NT2/D1 (cell line): ENCODE data around the gene VSIG10L2.

ENCODE experiments used
- DNase-seq: peaks from one replicate; pipeline ENCODE4 v3.0.0-alpha.2; 2011; ENCODE audit warnings: low read depth, low spot score
- H3K27me3 ChIP-seq: 2 replicates; pipeline ENCODE4 v1.6.0; 2011; ENCODE audit warnings: mild to moderate bottlenecking; ENCODE audit not compliant: insufficient read length, insufficient read depth
- H3K36me3 ChIP-seq: 2 replicates; pipeline ENCODE4 v1.6.1; 2011; ENCODE audit warnings: mild to moderate bottlenecking, low read length, mixed read lengths; ENCODE audit not compliant: insufficient read depth, insufficient read length
- H3K4me1 ChIP-seq: 2 replicates; pipeline ENCODE4 v1.5.1; 2011; ENCODE audit not compliant: insufficient read depth, insufficient read length
- H3K4me3 ChIP-seq: 2 replicates; pipeline ENCODE4 v1.5.1; 2011; ENCODE audit warnings: low read depth; ENCODE audit not compliant: insufficient read length
- H3K9ac ChIP-seq: 2 replicates; pipeline ENCODE4 v1.6.0; 2011; ENCODE audit warnings: low read depth; ENCODE audit not compliant: insufficient read length
- H3K9me3 ChIP-seq: 2 replicates; pipeline ENCODE4 v1.5.1; 2011; ENCODE audit warnings: mild to moderate bottlenecking, low read length; ENCODE audit not compliant: insufficient read depth
- SUZ12 ChIP-seq: IDR thresholded peaks from 2 replicates; pipeline ENCODE4 v1.6.1; 2011; ENCODE audit not compliant: insufficient read length, insufficient read depth; ENCODE audit errors: extremely low read depth
- YY1 ChIP-seq: IDR thresholded peaks from 2 replicates; pipeline ENCODE4 v1.6.1; 2011; ENCODE audit not compliant: insufficient read length, insufficient read depth
- ZNF274 ChIP-seq: IDR thresholded peaks from 2 replicates; pipeline ENCODE4 v1.6.1; 2011; ENCODE audit warnings: mild to moderate bottlenecking, low read depth, low read length

The VSIG10L2 gene

DNA sequence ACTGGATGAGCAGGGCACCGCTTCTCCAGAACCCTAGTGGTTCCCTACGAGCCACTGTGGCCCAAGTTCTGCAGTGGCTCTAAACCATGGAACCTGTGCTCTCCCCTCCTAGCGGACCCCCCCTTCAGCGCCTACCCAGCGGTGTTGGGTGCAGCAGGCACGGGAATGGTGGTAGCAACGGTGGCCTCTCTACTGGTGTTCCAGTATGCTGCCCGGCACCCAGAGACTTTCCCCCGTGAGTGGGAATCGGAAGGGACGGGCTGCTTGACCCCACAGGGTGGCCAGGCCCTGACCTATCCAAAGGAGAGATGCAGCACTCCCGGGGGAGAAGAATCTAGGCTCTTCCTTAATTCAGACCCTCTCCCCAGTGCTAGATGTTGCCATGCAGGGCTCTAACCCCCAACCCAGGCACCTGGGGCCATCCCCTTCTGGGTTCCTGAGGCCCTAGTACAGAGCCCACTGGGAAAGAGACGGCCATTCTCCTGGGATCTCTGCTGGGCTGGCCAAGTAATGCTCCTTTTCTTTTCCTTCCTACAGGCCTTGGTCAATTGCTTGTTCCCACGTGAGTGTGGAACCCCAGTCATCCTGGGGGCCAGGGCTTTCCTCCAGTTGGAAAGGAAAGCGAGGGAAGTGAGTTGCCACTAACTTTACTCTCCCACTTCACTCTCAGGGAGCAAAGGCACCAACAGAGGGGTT, 9.2 kb downstream of the VSIG10L2 start:
- Histone ChIP-seq H3K4me3 (no peak overlapping the region), H3K4me1 (peaks cover 2% of the 10 kb centered on the region), H3K27me3 (no peaks in the 10 kb centered on the region), H3K9me3 (no peaks in the 10 kb centered on the region), H3K9ac (no peak overlapping the region), H3K36me3 (no peaks in the 10 kb centered on the region)
- no peak for DNase-seq
- TF ChIP-seq SUZ12 (no peak), YY1 (no peak), ZNF274 (no peak)

DNA sequence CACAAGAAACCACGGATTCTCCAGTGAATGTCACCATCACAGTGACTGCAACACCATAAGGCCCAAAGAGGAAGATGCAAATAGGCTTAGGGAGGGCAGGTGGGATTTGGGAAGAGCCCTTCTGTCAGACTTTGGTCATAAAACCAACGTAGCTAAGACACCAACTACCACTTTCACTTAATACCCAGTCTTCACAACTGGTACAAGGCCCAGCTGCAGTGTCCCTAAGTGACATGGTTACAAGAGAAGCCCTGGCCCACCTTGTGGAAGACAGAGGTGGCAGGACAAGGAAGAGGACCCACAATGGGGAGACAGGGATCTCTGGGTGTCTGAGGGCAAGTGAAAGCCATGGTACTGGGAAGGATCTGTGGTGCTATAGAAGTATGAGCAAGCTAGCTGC, 10.0 kb downstream of the VSIG10L2 start:
- Histone ChIP-seq H3K4me1 (peaks cover 2% of the 10 kb centered on the region), H3K4me3 (no peak overlapping the region), H3K27me3 (no peaks in the 10 kb centered on the region), H3K9ac (no peak overlapping the region), H3K36me3 (peaks cover 2% of the 10 kb centered on the region), H3K9me3 (no peaks in the 10 kb centered on the region)
- TF ChIP-seq SUZ12: no peak
- DNase-seq: no peak

DNA sequence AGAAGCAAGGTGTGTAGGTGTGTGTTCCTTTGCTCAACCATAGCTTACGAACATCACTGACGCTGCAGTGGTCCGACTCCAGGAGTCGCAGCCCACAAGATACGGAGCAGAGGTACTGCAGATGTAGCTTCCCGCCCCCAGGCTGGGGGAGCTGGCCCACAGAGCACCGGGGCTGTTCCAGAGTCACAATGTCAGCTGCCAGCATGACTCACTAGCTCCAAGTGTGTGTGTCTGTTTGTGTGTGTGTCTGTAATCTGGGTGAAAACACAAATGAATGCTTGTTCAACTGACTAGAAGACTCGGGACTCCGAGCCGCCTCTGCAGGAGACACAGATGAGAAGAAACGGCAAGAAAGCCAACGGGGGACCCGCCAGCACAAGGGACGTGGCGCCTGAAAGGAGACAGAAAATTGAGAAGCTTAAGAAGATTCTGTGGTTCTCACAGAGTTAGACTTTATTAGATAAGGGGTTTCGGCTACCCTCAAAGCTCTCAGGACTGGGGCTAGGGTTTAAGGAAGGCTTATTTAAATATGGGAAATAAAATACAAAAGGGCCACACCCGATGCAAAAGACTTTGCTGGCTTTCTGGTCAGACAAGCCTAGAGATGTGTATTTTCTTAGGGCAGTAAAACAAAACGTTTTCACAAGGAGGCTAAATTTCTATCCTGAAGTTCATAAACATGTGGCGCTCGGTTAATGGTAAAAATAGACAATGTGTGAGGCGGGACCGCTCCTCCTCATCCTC, 10.7 kb downstream of the VSIG10L2 start:
- Histone ChIP-seq H3K4me3 (no peak overlapping the region), H3K36me3 (peaks cover 4% of the 10 kb centered on the region), H3K9me3 (no peaks in the 10 kb centered on the region), H3K4me1 (peaks cover 2% of the 10 kb centered on the region), H3K27me3 (no peaks in the 10 kb centered on the region), H3K9ac (no peak overlapping the region)
- no peak for TF ChIP-seq SUZ12
- TF ChIP-seq YY1: no peak
- TF ChIP-seq ZNF274: no peak
- DNase-seq: no peak

DNA sequence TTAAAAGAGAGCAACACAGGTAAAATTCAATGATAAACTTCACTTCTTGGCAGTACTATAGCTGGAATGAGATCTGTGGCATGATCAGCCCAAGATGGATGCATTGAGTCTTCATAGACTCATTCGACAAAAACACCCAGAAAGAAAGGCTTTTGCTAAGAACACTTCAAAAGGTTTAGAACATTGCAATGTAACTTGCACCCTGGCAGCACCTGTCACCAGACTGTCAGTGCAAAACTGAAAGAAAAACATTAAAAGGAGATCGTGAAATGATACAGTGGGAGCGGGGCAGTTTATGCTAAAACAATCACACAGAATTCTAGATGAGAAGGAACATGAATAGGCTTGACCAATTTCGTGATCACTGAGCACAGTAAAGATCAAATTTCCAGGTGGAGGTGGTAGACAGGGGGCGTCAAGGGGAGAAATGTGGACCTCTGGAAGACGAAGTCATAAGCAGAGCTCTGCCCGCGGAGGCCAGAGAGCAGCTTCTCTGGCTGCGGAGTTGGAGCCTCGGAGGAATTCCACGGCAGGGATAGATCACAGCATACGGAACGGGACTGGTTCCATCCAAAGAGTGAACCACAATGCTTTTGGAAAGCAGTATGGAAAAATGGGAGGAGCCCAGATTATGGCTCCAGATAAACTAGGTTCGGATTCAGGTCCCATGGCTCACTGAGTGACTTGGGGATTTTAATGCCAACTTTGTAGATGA, 11.9 kb downstream of the VSIG10L2 start:
- no peak overlapping the region for H3K4me3 ChIP-seq
- H3K4me1 ChIP-seq: peaks cover 2% of the 10 kb centered on the region
- H3K9ac ChIP-seq: no peak overlapping the region
- TF ChIP-seq ZNF274 (no peak), YY1 (no peak), SUZ12 (no peak)
- peaks cover 4% of the 10 kb centered on the region for H3K36me3 ChIP-seq
- no peak for DNase-seq
- H3K27me3 ChIP-seq: no peaks in the 10 kb centered on the region
- H3K9me3 ChIP-seq: peaks cover 2% of the 10 kb centered on the region; the same call in 1 of the 2 replicates

DNA sequence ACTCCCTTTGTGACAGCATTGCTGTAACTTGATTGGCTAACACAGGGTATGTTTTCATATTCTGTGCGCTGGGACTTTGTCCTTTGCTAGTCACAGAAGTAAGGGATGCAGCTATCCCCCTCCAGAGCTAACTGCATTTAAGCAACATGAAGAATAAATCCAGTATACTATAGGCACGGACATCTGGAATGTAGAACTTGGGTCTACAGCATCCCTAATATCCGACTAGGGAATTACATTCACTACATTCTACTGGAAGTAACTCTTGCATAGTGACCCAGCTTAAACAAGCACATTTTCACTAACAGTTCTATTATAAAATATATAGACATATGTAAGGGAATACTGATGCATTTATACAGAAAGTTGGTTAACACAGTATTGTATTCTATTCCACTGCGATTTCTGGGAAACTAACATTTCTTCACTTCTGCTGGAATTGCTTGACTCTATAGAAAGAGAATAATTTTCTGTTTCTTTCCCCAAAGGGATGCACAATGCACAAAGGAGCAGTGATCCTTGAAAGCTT, 13.1 kb downstream of the VSIG10L2 start:
- no peak for DNase-seq
- TF ChIP-seq YY1 (no peak), SUZ12 (no peak), ZNF274 (no peak)
- H3K36me3 ChIP-seq: peaks cover 4% of the 10 kb centered on the region
- no peak overlapping the region for H3K4me3 ChIP-seq
- no peaks in the 10 kb centered on the region for H3K27me3 ChIP-seq
- H3K9ac ChIP-seq: no peak overlapping the region
- H3K4me1 ChIP-seq: peaks cover 2% of the 10 kb centered on the region
- H3K9me3 ChIP-seq: peaks cover 8% of the 10 kb centered on the region; the same call in 1 of the 2 replicates

DNA sequence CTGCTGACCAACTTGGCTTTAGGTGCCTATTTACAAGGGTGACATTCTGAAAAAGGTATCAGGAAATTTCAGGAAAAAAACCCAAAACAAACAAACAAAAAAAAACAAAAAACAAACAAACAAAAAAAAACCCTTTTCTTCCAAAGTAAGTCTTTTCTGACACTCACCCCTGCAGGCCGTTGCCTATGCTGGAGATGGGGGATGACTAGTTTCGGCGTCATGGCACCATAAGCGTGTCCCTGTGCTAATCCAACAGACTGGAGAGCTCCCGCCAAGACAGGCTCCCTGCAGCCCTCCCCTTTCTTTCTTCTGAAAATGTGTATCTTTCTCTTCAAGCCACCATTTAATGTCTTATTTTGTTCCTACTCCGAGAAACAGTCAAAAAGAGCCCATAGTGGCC, 13.7 kb downstream of the VSIG10L2 start:
- peaks cover 2% of the 10 kb centered on the region for H3K4me1 ChIP-seq
- no peak for DNase-seq

DNA sequence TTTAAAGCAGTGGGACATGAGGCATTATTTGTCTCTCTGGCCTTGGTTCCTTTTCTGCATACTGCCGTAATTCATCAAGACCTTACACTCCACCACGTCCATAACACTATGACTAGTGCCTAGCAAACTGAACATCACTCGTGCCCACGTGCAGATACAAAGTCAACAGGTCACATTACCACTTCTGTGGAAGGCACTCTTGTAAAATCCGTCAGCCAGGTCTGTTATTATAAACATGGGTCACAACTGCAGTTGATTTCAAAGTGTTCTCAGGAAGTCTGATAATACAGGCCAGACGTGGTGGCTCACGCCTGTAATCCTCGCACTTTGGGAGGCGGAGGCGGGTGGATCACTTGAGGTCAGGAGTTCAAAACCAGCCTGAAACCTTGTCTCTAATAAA, 14.1 kb downstream of the VSIG10L2 start:
- Histone ChIP-seq H3K4me3 (no peak overlapping the region), H3K9ac (no peak overlapping the region), H3K9me3 (peaks cover 8% of the 10 kb centered on the region; the same call in 1 of the 2 replicates), H3K4me1 (peaks cover 2% of the 10 kb centered on the region), H3K36me3 (peaks cover 4% of the 10 kb centered on the region), H3K27me3 (no peaks in the 10 kb centered on the region)
- TF ChIP-seq SUZ12 (no peak), YY1 (no peak), ZNF274 (no peak)
- no peak for DNase-seq

More for the DNA sequence above, 13.7 kb downstream of the VSIG10L2 start:
- no peak overlapping the region for H3K9ac ChIP-seq
- TF ChIP-seq SUZ12: no peak
- TF ChIP-seq ZNF274: no peak
- TF ChIP-seq YY1: no peak
- peaks cover 4% of the 10 kb centered on the region for H3K36me3 ChIP-seq
- H3K27me3 ChIP-seq: no peaks in the 10 kb centered on the region
- H3K9me3 ChIP-seq: peaks cover 8% of the 10 kb centered on the region; the same call in 1 of the 2 replicates
- H3K4me3 ChIP-seq: no peak overlapping the region
